ENCODE results near the gene OLFML2A. TPM values are rescaled to one million over a fixed set of nuclear protein-coding genes. Genes with fewer than 3 reads are reported as not detected.
A peak's percentile ranks its signal among the peaks of the same experiment; 100 is the strongest.

The OLFML2A gene
- polyA plus RNA-seq, 3 donors = 18.3 to 25.7 (median 20.6) TPM

DNA sequence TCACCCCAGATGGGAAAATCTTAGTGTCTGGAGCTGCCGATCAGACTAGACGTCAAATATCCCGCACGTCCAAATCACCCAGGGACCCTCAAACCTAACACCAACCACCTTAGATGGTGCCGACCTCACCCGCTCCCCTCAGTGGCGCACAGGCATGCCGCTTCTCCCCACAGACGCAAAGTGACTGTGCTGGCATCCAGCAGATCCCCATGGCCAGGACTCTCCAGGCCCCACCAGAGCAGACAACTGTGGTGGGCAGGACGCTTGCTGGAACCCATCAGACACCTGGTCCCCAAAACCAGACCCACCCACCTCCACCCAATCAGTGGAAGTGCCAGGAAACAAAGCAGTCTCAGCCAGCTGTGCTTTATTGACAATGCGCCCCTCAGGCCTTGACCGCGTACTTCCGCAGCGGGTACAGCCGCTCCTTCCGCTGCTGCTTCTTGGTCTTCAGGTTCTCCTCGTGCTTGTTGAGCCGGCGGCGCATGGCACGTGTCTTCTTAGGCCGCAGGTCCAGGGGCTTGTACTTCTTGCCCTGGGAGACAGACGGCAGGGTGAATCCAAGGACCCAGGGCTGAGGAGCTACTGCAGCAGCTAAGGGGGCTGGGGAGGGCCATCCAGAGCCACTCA lies 80.7 kb downstream of the OLFML2A start:
- no peak for DNase-seq (ENCODE audit: extremely low read depth in 1 of 11, low read depth in 9 of 11, low spot score in 4 of 11)

- DNase-seq (ENCODE audit: extremely low read depth in 1 of 11, low read depth in 9 of 11, low spot score in 4 of 11) = no peak
These were observed 81.6 kb downstream of the OLFML2A start for GRCh38 chr9:124858330-124859046.

- no peak for DNase-seq (ENCODE audit: extremely low read depth in 1 of 11, low read depth in 9 of 11, low spot score in 4 of 11)
These were observed 83.1 kb downstream of the OLFML2A start for GRCh38 chr9:124859803-124860581.

GRCh38 chr9:124860582-124861341 lies 83.8 kb downstream of the OLFML2A start:
- no peak for DNase-seq (ENCODE audit: extremely low read depth in 1 of 11, low read depth in 9 of 11, low spot score in 4 of 11)

- peak; percentile 81 to 93 (median 90) for DNase-seq (ENCODE audit: extremely low read depth in 1 of 11, low read depth in 9 of 11, low spot score in 4 of 11)
These were observed 84.7 kb downstream of the OLFML2A start, which contains the start of the genes ARPC5L and RPL35 for GRCh38 chr9:124861342-124862229. Gene ARPC5L (plus strand): TSS chr9:124862130. CDS start chr9:124869291, 7,161 bp downstream. Gene RPL35 (minus strand): TSS chr9:124861957. CDS start chr9:124861912, 45 bp downstream.

- no peak for DNase-seq (ENCODE audit: extremely low read depth in 1 of 11, low read depth in 9 of 11, low spot score in 4 of 11)
These were observed 86.5 kb downstream of the OLFML2A start for GRCh38 chr9:124863371-124863871.

Other genes with a start within 250 kb of the OLFML2A start
- 1 to 10 TPM in 2 of 3 donors, under 1 TPM in 1; 1.00 to 1.5 (median 1.1) TPM for gene NR6A1, start 5.8 kb upstream of the OLFML2A start, polyA plus RNA-seq (ENCODE audit: insufficient read length in 3 of 3)
- under 1 TPM; 0.30 to 0.46 (median 0.35) TPM for gene WDR38, start 76.3 kb downstream of the OLFML2A start, polyA plus RNA-seq (ENCODE audit: insufficient read length in 3 of 3)
- 1,000 to 10,000 TPM in 1 of 3 donors, 100 to 1,000 TPM in 2; 759 to 1,040 (median 925) TPM for gene RPL35, start 84.8 kb downstream of the OLFML2A start, polyA plus RNA-seq (ENCODE audit: insufficient read length in 3 of 3)
- 10 to 100 TPM; 31.1 to 40.3 (median 39.3) TPM for gene ARPC5L, start 85.0 kb downstream of the OLFML2A start, polyA plus RNA-seq (ENCODE audit: insufficient read length in 3 of 3)
- 10 to 100 TPM; 13.6 to 21.9 (median 14.4) TPM for gene GOLGA1, start 163.9 kb downstream of the OLFML2A start, polyA plus RNA-seq (ENCODE audit: insufficient read length in 3 of 3)